Suppressor macrophage (primary cell): ENCODE results near the gene TMEM59.
"Not testable (repeated sequence)": the region's sequence is repeated elsewhere in the genome, so short reads cannot be mapped to it uniquely, and the experiment has no call there.

ENCODE experiments used
- DNase-seq, 4 experiments: peaks; one replicate each; pipeline ENCODE4 v3.0.0-alpha.2; 2020 to 2022

Gene TMEM59

GRCh38 chr1:54011316-54012007 lies 41.5 kb downstream of the TMEM59 start:
- no peak for DNase-seq

GRCh38 chr1:54010415-54011117 lies 42.4 kb downstream of the TMEM59 start:
- no peak for DNase-seq

- DNase-seq, result no peak
Measured at GRCh38 chr1:54009406-54009805, 43.6 kb downstream of the TMEM59 start.

- no peak for DNase-seq
Measured at GRCh38 chr1:54008876-54009275, 44.1 kb downstream of the TMEM59 start.

GRCh38 chr1:54007613-54008012 lies 45.4 kb downstream of the TMEM59 start:
- no peak for DNase-seq

- DNase-seq, result no peak
Measured at GRCh38 chr1:54006508-54006907, 46.5 kb downstream of the TMEM59 start.

GRCh38 chr1:54004481-54005049 lies 48.4 kb downstream of the TMEM59 start:
- DNase-seq, result no peak

GRCh38 chr1:54003750-54004480 lies 49.1 kb downstream of the TMEM59 start:
- DNase-seq, result not testable (repeated sequence)

- DNase-seq, result no peak
Measured at GRCh38 chr1:54003249-54003646, 49.8 kb downstream of the TMEM59 start.

GRCh38 chr1:54002544-54003248 lies 50.3 kb downstream of the TMEM59 start:
- DNase-seq, result no peak

- no peak for DNase-seq
Measured at GRCh38 chr1:54001591-54001990, 51.4 kb downstream of the TMEM59 start.

GRCh38 chr1:53999920-54000319 lies 53.1 kb downstream of the TMEM59 start:
- DNase-seq, result no peak

- DNase-seq, result no peak
Measured at GRCh38 chr1:53998223-53998622, 54.8 kb downstream of the TMEM59 start.

- no peak for DNase-seq
Measured at GRCh38 chr1:53995683-53996082, 57.3 kb downstream of the TMEM59 start.

- not testable (repeated sequence) for DNase-seq
Measured at GRCh38 chr1:53994516-53994915, 58.5 kb downstream of the TMEM59 start.

GRCh38 chr1:53992085-53992874 lies 60.7 kb downstream of the TMEM59 start:
- DNase-seq, result no peak

GRCh38 chr1:53987880-53988279 lies 65.1 kb downstream of the TMEM59 start:
- DNase-seq, result no peak

- DNase-seq, result no peak
Measured at GRCh38 chr1:53986458-53986857, 66.5 kb downstream of the TMEM59 start.

GRCh38 chr1:53984726-53985125 lies 68.3 kb downstream of the TMEM59 start:
- no peak for DNase-seq

- no peak for DNase-seq
Measured at GRCh38 chr1:53982763-53983104, 70.3 kb downstream of the TMEM59 start.

GRCh38 chr1:53982034-53982762 lies 70.8 kb downstream of the TMEM59 start:
- peak; percentile 46 to 71 (median 64) for DNase-seq
